Mesothelial cell of epicardium (in vitro differentiated cells): ENCODE data around the gene SYTL2. TPM values are rescaled to one million over a fixed set of nuclear protein-coding genes. Genes with fewer than 3 reads are reported as not detected.
A peak's percentile ranks its signal among the peaks of the same experiment; 100 is the strongest.

ENCODE experiments used
- DNase-seq, 2 experiments: peaks; one replicate each; pipeline ENCODE4 v3.0.0; 2021; ENCODE audit warnings: low spot score in 2 of 2; ENCODE audit not compliant: unreplicated experiment in 2 of 2
- H3K27ac Mint-ChIP-seq: 2 replicates; pipeline ENCODE4 v1.8.0; 2021; ENCODE audit warnings: mixed read lengths
- H3K27me3 Mint-ChIP-seq: 2 replicates; pipeline ENCODE4 v1.8.0; 2021; ENCODE audit warnings: low read depth, mixed read lengths
- H3K36me3 Mint-ChIP-seq: 2 replicates; pipeline ENCODE4 v1.8.0; 2021; ENCODE audit warnings: mixed read lengths
- H3K4me1 Mint-ChIP-seq: 2 replicates; pipeline ENCODE4 v1.8.0; 2021; ENCODE audit warnings: mixed read lengths
- H3K4me3 Mint-ChIP-seq: 2 replicates; pipeline ENCODE4 v1.8.0; 2021; ENCODE audit warnings: mild to moderate bottlenecking, moderate library complexity, mixed read lengths
- H3K9me3 Mint-ChIP-seq: 2 replicates; pipeline ENCODE4 v1.8.0; 2021; ENCODE audit warnings: mixed read lengths
- CTCF ChIP-seq: fragments of 200-600 bp; sonication (generic); IDR thresholded peaks from one replicate; pipeline ENCODE4 v1.5.0; 2021; ENCODE audit warnings: antibody characterized with exemption; ENCODE audit not compliant: unreplicated experiment
- total RNA-seq: library from RNA; stranded (reverse); gene quantifications from 3 replicates; pipeline ENCODE4 v1.2.1, GENCODE V29; 2021

SYTL2 gene
- total RNA-seq, 1 donor from 2014 or later: 9.9 TPM

- no peak overlapping the region for H3K27ac Mint-ChIP-seq
- H3K9me3 Mint-ChIP-seq: no peaks in the 10 kb centered on the region
- peaks cover 2% of the 10 kb centered on the region for H3K4me1 Mint-ChIP-seq
- TF ChIP-seq CTCF: no peak
- no peaks in the 10 kb centered on the region for H3K36me3 Mint-ChIP-seq
- no peaks in the 10 kb centered on the region for H3K27me3 Mint-ChIP-seq
- no peak overlapping the region for H3K4me3 Mint-ChIP-seq
- DNase-seq: no peak
These were observed 61.1 kb downstream of the SYTL2 start for GRCh38 chr11:85749884-85750283.

- H3K27me3 Mint-ChIP-seq: no peaks in the 10 kb centered on the region
- DNase-seq: no peak
- TF ChIP-seq CTCF: no peak
- H3K36me3 Mint-ChIP-seq: no peaks in the 10 kb centered on the region
- peaks cover 2% of the 10 kb centered on the region for H3K4me1 Mint-ChIP-seq
- H3K4me3 Mint-ChIP-seq: no peak overlapping the region
- H3K27ac Mint-ChIP-seq: no peak overlapping the region
- H3K9me3 Mint-ChIP-seq: no peaks in the 10 kb centered on the region
These were observed 61.6 kb downstream of the SYTL2 start for GRCh38 chr11:85749287-85749834.

- no peak for TF ChIP-seq CTCF
- no peaks in the 10 kb centered on the region for H3K36me3 Mint-ChIP-seq
- no peaks in the 10 kb centered on the region for H3K9me3 Mint-ChIP-seq
- H3K27ac Mint-ChIP-seq: no peak overlapping the region
- no peaks in the 10 kb centered on the region for H3K27me3 Mint-ChIP-seq
- no peak for DNase-seq
- no peak overlapping the region for H3K4me3 Mint-ChIP-seq
- H3K4me1 Mint-ChIP-seq: peaks cover 2% of the 10 kb centered on the region
These were observed 62.5 kb downstream of the SYTL2 start for GRCh38 chr11:85748455-85748891.

- Mint-ChIP-seq H3K9me3 (no peaks in the 10 kb centered on the region), H3K27ac (no peak overlapping the region), H3K4me1 (peaks cover 7% of the 10 kb centered on the region), H3K27me3 (no peaks in the 10 kb centered on the region), H3K4me3 (no peak overlapping the region), H3K36me3 (no peaks in the 10 kb centered on the region)
- no peak for TF ChIP-seq CTCF
- no peak for DNase-seq
These were observed 64.3 kb downstream of the SYTL2 start for GRCh38 chr11:85746670-85747069.

- H3K4me3 Mint-ChIP-seq: no peak overlapping the region
- H3K4me1 Mint-ChIP-seq: peaks cover 15% of the 10 kb centered on the region
- H3K27ac Mint-ChIP-seq: no peak overlapping the region
- H3K9me3 Mint-ChIP-seq: no peaks in the 10 kb centered on the region
- no peaks in the 10 kb centered on the region for H3K36me3 Mint-ChIP-seq
- no peak for TF ChIP-seq CTCF
- no peaks in the 10 kb centered on the region for H3K27me3 Mint-ChIP-seq
- no peak for DNase-seq
These were observed 65.3 kb downstream of the SYTL2 start for GRCh38 chr11:85745626-85746025.

GRCh38 chr11:85742873-85743275 lies 68.1 kb downstream of the SYTL2 start:
- H3K27ac Mint-ChIP-seq: peak overlapping the region; percentile 66
- H3K4me1 Mint-ChIP-seq: peaks cover 24% of the 10 kb centered on the region

More at GRCh38 chr11:85742873-85743275, 68.1 kb downstream of the SYTL2 start:
- H3K4me3 Mint-ChIP-seq: no peak overlapping the region
- no peaks in the 10 kb centered on the region for H3K27me3 Mint-ChIP-seq
- no peaks in the 10 kb centered on the region for H3K9me3 Mint-ChIP-seq
- no peak for TF ChIP-seq CTCF
- DNase-seq: no peak
- no peaks in the 10 kb centered on the region for H3K36me3 Mint-ChIP-seq
